ENCODE results near the gene CCSER2.
"Not testable (repeated sequence)": the region's sequence is repeated elsewhere in the genome, so short reads cannot be mapped to it uniquely, and the experiment has no call there.

CCSER2 gene

DNA sequence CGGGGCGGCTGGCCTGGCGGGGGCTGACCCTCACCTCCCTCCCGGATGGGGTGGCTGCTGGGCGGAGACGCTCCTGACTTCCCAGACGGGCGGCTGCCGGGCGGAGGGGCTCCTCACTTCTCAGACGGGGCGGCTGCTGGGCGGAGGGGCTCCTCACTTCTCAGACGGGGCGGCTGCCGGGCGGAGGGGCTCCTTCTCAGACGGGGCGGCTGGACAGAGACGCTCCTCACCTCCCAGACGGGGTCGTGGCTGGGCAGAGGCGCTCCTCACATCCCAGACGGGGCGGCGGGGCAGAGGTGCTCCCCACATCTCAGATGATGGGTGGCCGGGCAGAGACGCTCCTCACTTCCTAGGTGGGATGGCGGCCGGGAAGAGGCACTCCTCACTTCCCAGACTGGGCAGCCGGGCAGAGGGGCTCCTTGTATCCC lies 19.2 kb downstream of the CCSER2 start:
- not testable (repeated sequence) for DNase-seq (ENCODE audit: low spot score)

DNA sequence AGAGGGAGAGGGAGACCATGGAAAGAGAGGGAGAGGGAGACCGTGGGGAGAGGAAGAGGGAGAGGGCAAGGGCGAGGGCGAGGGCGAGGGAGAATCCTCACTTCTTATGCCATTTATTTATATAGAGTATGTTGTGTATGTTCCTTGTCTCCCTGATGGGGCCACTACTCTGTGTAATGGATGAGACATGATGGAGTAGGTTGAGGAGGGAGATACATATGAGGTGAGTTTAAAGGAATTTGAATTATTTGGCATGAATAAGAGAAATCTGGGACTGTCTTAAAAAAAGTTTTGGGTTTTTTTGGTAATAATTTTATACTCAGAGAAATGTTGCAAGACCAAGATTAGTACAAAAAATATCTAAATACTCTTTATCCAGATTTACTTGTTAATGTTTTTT lies 20.1 kb downstream of the CCSER2 start:
- DNase-seq (ENCODE audit: low spot score), result peak; percentile 51

DNA sequence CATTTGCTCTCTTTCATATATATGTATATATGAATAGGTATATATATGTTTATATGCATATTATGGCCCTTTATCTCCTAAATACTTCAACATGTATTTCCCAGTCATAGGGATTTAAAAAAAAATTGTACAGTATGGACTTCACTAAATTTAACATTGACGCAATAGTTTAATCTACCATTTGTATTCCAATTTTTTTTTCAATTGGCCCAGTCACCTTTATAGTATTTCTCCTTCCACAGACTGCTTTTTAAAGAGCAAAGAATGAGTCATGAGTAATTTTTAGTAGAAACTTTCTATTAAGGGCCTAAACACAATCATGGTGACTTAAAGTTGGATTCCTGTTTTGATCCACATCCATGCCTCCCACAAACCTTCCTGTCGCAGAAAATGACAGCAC lies 20.5 kb downstream of the CCSER2 start:
- peak; percentile 72 for DNase-seq (ENCODE audit: low spot score)

DNA sequence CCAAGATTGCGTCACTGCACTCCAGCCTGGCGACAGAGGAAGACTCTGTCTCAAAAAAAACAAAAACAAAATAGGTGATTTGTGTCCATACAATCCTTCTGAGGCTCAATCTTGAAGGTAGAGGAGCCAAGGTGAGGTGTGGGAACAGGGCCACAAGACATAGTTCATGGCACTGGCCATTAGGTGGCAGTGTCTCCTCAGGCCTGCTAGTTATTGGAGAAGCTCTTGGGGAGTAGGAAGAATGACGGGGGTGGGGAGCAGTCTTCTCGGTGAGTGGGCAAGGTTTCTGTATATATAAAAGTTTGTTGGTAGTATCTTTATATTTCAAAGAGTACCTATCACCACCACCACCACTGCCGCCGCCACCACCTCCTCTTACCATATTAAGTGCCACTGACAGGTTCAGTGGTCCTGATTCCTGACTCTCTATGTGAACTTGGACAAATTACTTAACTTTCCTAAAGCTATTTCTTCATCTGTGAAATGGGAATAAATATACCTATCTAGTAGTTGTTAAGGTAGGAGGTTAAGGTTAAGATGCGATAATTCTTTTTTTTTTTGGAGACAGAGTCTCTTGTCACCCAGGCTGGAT lies 24.0 kb downstream of the CCSER2 start:
- DNase-seq (ENCODE audit: low spot score), result peak; percentile 44

DNA sequence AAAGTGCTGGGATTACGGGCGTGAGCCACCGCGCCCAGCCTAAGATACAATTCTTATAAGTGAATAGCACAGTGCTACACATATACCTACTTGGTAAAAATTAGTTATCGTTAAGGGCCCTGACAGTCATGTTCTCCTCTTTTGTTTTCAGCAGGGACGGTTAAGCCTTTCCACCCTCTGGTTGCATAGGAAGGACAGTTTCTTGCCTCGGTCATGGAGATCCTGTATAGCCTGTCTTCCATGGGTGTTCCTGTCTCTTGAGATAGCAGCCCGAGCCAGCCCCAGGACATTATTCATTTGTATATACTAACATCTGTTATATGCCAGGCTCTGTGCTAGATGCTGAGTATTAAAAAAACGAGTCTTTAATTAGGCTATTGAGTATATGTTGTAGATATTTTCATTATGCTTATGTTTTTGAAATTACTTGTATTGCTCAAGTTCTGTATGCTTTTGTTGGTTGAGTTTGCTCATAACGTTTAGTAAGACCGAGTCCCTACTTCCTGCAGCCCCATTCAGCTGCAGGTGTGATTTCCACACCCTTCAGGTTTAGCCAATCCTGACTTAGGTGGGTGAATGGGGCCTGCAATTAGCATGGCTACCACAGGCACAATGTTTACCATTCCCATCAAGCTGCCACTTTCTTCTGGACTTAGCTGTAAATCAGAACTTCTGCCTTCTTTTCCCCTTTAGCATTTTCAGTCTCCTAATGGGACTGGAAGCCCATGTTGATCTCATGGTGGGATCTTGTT lies 24.8 kb downstream of the CCSER2 start:
- DNase-seq (ENCODE audit: low spot score), result no peak

DNA sequence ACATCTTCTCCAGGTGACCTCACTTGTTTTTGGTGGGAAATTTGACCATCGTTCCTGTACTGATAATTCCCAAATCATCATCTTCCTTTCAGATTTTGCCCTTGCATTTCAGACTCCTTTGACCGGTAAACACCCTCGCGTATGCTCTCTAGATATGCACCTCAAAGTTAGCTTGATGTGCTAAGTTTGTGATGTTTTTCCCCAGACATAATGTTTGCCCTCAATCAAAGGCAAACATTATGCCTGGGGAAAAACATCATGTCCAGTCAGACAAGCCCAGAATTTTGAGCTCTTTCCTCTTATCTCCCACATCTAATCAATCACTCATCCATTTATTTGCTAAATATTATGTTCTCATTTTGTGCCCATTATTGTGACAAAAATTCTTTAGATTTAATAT lies 26.2 kb downstream of the CCSER2 start:
- no peak for DNase-seq (ENCODE audit: low spot score)

DNA sequence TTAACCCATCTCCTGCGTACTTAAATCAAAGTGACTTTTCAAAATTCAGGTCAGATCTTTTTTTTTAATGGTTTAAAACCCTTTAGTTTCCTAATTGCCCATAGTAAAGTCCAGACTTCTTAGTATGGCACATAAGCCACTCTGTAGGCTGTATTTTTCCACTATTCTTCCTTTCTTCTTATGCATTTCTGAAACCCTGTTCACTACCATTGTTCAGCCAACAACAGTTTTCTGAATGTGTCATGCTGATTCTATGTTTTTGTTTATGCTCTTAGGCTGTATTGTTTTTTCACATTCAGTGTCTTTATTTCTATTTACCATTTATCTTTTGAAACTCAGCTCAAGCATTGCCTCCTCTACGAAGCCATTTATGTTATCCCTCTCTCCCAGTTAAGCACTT lies 26.7 kb downstream of the CCSER2 start:
- DNase-seq (ENCODE audit: low spot score), result no peak

DNA sequence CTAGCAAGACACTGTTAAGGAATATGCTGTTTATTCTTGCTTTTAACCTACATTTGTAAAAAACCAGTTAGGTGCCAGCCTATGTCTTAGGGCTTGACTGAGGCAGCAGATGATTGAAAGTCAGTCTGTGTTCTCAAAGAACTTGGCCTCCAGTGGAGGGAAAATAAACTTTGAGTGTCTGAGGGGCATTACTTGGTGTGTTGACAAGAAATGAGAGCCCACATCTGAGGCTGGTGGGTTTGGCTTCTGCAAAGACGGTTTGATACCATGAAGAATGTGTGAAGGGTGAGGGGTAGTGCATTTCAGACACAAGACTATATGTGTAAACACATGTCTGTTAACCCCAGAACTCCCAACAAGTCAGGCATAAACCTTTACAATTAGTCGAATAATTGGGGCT lies 28.5 kb downstream of the CCSER2 start:
- no peak for DNase-seq (ENCODE audit: low spot score)

DNA sequence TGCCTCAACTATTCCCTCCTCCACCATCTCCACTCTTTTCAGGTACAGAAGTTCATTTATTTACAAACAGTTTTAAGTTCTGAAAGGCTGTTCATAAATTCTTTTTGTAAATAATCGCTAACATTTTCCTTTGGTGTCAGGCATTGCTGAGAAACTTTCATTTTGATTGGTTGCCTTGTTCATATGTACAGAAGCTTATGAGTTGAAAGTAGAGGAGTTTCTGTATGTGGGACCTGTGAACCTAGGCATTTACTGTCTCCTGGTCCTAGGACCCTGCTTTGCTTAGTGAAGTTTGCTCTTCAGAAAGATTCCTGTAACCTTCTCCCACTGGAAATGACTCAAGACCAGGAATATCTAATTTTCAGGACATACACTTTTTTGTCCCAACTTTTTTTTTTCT lies 30.4 kb downstream of the CCSER2 start:
- no peak for DNase-seq (ENCODE audit: low spot score)

DNA sequence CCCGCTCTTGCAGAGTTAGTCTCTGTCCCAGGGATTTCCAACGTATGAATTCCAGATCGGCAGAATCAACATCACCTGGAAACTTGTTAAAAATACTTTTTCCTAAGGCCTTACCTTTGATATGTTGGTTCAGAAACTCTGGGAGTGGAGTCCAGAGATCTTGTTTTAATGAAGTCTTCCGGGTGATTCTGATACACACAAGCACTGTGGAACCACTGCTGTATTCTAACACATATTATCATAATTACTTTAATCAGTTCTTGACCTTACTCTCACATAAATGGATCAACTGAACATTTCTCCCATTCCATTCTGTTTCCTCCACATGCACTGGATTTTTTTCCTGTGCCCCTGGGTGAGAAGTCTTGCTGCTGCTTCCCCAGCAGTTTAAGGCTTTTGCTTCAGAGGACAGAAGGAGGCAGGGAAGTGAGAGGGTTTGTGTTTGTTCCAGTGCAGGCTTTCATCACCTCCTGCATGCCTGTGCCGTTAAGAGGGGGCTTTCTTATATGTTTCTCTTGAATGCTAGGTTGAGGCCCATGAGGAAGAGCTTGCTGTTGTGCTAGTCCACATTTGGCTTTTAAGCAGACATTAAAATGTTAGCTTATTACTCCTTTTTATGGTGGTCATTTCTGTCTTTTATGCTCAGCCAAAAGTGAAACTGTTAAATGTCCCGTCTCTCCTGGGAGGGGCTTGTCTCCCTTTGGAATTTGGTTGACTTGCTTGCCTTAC lies 32.4 kb downstream of the CCSER2 start:
- DNase-seq (ENCODE audit: low spot score), result no peak

DNA sequence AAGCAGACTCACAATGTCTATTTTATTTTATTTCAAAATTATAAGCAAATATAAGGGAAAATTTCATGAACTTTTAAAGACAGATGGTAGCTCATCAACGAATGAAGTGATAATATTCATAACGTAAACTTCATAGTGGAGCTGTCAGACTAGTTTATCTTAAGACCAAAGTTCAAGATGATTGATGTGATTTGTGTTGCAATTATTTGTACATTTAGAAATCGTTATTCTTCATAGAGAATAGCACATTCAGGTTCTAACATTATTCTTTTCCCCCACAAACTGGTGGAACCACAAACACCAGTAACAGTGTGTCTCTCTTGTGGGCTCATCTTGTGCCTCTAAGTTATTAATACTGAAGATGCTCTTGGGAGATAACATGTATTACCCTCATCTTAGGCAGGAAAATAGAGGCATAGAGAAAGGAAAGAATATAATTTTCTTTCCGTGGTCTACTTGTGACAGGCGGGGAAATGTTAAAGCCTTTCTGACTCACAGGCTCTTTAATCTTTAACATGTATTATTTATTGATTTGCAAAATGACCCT lies 37.0 kb downstream of the CCSER2 start:
- no peak for DNase-seq (ENCODE audit: low spot score)

DNA sequence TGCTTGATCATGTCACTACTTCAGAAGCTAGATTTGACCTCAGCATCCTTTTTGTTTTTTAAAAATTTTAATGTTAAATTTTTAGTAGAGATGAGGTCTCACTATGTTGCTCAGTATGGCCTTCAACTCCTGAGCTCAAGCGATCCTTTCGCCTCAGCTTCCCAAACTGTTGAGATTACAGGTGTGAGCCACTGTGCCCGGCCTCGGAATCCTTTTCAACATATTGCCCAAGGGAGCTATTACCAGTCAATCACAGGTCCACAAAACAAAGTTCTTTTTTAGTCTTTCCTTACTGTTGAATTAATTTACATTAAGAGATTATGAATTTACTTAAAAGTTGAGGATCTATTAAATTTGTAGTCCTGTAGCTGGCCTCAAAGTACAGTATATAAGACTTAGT lies 37.7 kb downstream of the CCSER2 start:
- DNase-seq (ENCODE audit: low spot score), result no peak

DNA sequence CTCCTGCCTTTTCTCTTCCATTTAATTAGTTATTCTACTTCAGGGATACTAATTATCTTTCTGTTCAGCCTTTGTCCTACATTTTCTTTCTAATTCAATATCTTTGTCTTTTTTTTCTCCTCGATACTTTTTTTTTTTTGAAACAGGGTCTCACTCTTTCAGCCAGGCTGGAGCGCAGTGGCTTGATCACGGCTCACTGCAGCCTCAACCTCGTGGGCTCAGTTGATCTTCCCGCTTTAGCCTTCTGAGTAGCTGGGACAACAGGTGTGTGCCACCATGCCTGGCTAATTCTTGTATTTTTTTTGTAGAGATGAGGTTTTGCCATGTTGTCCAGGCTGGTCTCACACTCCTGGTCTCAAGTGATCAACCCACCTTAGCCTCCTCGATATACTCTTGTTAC lies 38.9 kb downstream of the CCSER2 start:
- no peak for DNase-seq (ENCODE audit: low spot score)

DNA sequence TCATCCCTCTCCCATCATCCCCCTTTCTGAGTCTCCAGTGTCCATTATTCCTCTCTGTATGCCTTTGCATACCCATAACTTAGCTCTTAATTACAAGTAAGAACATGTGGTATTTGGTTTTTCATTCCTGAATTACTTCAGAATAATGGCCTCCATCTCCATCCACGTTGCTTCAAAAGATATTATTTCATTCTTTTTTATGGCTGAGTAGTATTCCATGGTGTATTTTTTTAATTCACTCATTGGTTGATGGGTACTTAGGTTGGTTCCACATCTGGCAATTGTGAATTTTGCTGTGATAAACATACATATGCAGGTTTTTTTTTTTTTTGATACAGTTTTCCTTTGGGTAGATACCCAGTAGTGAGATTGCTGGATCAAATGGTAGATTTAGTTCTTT lies 40.4 kb downstream of the CCSER2 start:
- DNase-seq (ENCODE audit: low spot score), result no peak

DNA sequence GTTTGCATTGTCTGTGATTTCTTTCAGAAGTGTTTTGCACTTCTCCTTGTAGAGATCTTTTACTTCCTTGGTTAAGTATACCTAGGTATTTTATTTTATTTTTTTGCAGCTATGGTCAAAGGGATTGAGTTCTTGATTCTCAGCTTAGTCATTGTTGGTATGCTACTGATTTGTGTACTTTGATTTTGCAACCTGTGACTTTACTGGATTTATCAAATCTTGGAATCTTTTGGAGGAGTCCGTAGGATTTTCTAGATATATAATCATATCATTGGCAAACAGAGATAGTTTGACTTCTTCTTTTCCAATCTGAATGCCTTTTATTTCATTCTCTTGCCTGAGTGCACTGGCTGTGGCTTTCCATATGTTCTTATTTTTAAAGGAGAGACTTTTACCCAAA lies 41.9 kb downstream of the CCSER2 start:
- DNase-seq (ENCODE audit: low spot score), result no peak

DNA sequence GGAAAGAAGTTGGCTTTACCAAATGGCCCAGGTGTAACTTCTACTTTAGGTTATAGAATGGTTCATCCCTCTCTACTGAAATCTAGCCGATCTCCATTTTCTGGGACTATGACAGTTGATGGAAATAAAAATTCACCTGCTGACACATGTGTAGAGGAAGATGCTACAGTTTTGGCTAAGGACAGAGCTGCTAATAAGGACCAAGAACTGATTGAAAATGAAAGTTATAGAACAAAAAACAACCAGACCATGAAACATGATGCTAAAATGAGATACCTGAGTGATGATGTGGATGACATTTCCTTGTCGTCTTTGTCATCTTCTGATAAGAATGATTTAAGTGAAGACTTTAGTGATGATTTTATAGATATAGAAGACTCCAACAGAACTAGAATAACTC lies 43.6 kb downstream of the CCSER2 start:
- no peak for DNase-seq (ENCODE audit: low spot score)

DNA sequence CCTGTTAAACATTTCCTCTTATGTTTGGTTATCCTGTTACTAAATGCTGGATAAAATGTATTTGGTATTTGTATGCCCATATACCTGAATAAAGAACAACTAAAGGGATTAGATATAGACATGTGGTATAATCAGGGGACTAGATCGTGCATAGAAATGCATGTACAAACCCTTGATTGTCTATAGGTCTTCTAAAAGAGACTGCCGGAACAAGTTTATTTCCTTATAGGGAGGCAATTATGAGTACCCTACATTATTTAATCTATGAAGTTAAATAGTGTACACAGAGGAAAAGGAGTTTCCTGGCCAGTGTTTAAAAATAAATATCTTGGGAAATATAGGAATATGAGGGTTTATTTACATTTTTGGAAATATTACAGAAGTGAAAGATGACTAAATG lies 44.6 kb downstream of the CCSER2 start:
- no peak for DNase-seq (ENCODE audit: low spot score)

DNA sequence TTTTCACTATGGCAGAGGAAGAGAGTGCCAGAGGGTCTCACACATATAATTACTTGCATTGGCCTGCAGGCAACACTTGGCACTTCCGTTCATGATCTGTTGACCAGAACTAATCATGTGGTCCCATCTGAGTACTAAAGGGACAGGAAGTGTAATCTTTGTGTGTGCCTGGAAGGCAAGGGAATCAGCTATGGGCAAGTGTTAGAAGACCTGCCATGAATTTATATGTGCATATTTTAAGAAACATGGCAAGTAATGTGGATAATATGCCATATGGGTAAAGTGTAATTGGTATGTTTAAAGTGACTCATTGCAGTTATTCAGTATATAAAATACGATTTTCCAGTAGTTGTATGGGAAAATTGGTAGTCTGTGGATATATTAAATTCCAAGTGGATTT lies 46.1 kb downstream of the CCSER2 start:
- DNase-seq (ENCODE audit: low spot score), result no peak

DNA sequence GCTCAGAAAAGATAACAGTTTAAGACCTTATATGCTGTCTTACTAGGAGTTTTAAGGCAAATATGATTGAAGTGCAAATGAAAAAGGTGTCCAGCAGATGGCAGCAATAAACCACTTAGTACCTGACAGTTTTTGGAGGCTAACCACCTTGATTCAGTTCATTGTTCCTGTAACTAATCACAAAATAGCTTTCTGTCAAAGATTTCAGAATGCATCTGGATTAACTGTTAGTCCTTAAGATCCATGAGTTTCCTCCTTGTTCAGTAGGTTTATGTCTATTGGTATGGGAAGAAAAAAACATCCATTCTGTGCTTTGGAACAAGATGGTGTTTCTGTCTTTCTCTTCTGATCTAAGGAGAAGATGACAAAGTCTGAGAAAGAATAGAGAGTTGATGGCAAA lies 46.6 kb downstream of the CCSER2 start:
- DNase-seq (ENCODE audit: low spot score), result peak; percentile 56

DNA sequence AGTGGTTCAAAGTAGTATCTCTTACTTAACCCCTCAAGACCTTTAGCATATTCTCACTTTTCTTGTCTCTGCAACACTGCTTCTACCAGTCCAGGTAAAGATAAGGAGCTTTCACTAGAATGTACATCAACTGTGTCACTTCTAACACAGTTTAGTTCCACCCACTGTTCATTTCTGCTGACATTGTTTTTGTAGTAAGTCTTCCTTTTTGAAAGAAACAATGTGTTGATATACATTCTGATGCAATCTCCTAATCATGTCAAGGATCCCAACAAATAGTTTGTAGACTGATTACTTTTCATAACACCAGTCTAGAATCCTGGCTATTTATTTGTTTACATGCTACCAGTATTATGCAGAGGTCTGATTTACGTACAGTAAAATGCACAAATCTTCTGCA lies 47.5 kb downstream of the CCSER2 start:
- DNase-seq (ENCODE audit: low spot score), result no peak

DNA sequence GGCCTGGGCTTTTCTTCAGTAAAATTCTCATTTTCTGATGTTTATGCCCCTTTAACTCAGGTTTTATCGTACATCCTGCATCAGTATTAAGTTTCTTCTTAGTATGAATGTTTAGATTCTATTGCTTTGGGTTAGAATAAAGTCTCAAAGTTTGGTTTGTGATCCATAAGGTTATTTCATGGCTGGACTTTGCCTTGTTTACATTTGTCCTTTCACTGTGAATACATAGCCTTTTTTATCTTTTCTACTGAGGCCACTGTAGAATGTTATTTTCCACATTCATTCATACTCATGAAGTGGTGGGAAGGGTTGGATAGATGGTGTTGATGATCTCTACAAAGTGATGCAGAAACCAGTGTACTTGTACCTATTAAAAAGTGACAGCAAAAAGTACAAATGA lies 59.8 kb downstream of the CCSER2 start:
- DNase-seq (ENCODE audit: low spot score), result no peak

DNA sequence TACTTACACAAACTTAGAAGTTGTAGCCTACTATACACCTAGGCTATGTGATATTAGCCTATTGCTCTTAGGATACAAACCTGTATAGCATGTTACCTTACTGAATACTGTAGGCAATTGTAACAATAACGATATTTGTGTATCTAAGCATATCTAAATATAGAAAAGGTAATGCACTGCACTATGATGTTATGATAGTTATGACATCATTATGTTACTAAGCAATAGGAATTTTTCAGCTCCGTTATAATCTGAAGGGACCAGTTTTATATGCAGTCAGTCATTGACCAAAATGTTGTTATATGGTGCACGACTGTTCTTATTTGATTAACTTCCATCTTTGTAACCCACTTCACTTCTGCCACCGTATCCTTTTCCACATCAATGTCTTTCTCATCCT lies 62.0 kb downstream of the CCSER2 start:
- no peak for DNase-seq (ENCODE audit: low spot score)

DNA sequence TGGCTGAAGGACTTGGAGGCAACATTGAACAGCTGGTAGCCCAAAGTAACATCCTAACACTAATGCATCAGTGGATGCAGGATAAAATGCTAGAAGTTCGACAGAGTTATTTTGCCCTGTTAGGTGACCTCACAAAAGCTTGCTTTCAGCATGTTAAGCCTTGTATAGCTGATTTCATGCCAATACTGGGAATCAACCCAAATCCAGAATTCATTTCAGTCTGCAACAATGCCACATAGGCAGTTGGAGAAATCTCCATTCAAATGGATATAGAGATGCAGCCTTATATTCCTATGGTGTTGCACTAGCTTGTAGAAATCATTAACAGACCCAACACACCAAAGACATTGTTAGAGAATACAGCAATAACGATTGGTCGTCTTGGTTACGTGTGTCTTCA lies 62.9 kb downstream of the CCSER2 start:
- DNase-seq (ENCODE audit: low spot score), result no peak

Measured in kidney capillary endothelial cell (primary cell).